OCI-LY1 (cell line): Measurements from ENCODE around the gene NRROS.

ENCODE experiments used
- EZH2 ChIP-seq: fragments of 200-600 bp; sonication (generic), shearing (Covaris generic); IDR thresholded peaks from 2 replicates; pipeline ENCODE4 v1.8.0; 2017; ENCODE audit warnings: borderline replicate concordance, mixed run types, mild to moderate bottlenecking, antibody characterized with exemption, low read length, moderate library complexity, mixed read lengths
- TF ChIP-seq, protein P1 (sequence below): fragments of 200-600 bp; sonication (generic), shearing (Covaris generic); IDR thresholded peaks from 2 replicates; pipeline ENCODE4 v1.5.1; 2017; ENCODE audit warnings: mild to moderate bottlenecking, antibody characterized with exemption, low read length, moderate library complexity, mixed read lengths

- TF ChIP-seq, protein P1, sequence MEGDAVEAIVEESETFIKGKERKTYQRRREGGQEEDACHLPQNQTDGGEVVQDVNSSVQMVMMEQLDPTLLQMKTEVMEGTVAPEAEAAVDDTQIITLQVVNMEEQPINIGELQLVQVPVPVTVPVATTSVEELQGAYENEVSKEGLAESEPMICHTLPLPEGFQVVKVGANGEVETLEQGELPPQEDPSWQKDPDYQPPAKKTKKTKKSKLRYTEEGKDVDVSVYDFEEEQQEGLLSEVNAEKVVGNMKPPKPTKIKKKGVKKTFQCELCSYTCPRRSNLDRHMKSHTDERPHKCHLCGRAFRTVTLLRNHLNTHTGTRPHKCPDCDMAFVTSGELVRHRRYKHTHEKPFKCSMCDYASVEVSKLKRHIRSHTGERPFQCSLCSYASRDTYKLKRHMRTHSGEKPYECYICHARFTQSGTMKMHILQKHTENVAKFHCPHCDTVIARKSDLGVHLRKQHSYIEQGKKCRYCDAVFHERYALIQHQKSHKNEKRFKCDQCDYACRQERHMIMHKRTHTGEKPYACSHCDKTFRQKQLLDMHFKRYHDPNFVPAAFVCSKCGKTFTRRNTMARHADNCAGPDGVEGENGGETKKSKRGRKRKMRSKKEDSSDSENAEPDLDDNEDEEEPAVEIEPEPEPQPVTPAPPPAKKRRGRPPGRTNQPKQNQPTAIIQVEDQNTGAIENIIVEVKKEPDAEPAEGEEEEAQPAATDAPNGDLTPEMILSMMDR, result no peak
- no peak for TF ChIP-seq EZH2
These were observed 16.0 kb downstream of the NRROS start for GRCh38 chr3:196655496-196655895.
